ENCODE results near the gene CKS2. TPM values are rescaled to one million over a fixed set of nuclear protein-coding genes. Genes with fewer than 3 reads are reported as not detected.

Gene CKS2
- total RNA-seq, 1 experiment from 2014 or later: 299 TPM

GRCh38 chr9:89318123-89319014 lies 7.4 kb downstream of the CKS2 start, which contains the start of gene SECISBP2 (continued):
- TF ChIP-seq NFE2L1 (CRISPR knock-in tag; IDR thresholded peaks at IDR 0.05) (peak; percentile 31; the same call in 1 of the 2 replicates), ZNF416 (CRISPR knock-in tag; IDR thresholded peaks at IDR 0.05) (peak; percentile 93; the same call in 1 of the 2 replicates), AR (CRISPR knock-in tag; IDR thresholded peaks at IDR 0.05) (peak; percentile 81), ZNF671 (CRISPR knock-in tag; IDR thresholded peaks at IDR 0.05) (peak; percentile 79; the same call in 1 of the 2 replicates), ZNF423 (CRISPR knock-in tag; IDR thresholded peaks at IDR 0.05) (no peak), MXD4 (CRISPR knock-in tag; IDR thresholded peaks at IDR 0.05; ENCODE audit: borderline replicate concordance) (no peak), RELA (CRISPR knock-in tag; IDR thresholded peaks at IDR 0.05; ENCODE audit: borderline replicate concordance) (0 out of 2 replicates have a peak, but pooled peaks have one; percentile 54), ZNF219 (CRISPR knock-in tag; IDR thresholded peaks at IDR 0.05; ENCODE audit: borderline replicate concordance) (no peak), SMAD4 (CRISPR knock-in tag; IDR thresholded peaks at IDR 0.05) (no peak), ZNF281 (CRISPR knock-in tag; IDR thresholded peaks at IDR 0.05) (peak; percentile 63; the same call in 1 of the 2 replicates), SP1 (CRISPR knock-in tag; conservative IDR thresholded peaks at IDR 0.05) (peak; percentile 98), TEAD1 (CRISPR knock-in tag; IDR thresholded peaks at IDR 0.05) (peak; percentile 48), PRRX2 (CRISPR knock-in tag; IDR thresholded peaks at IDR 0.05) (peak; percentile 77), RORB (CRISPR knock-in tag; IDR thresholded peaks at IDR 0.05) (no peak), KAT7 (CRISPR knock-in tag; IDR thresholded peaks at IDR 0.05; ENCODE audit: borderline replicate concordance) (peak; percentile 91), CBFB (CRISPR knock-in tag; IDR thresholded peaks at IDR 0.05; ENCODE audit: low read depth) (peak; percentile 97), SOX15 (CRISPR knock-in tag; IDR thresholded peaks at IDR 0.05) (no peak), JAZF1 (CRISPR knock-in tag; IDR thresholded peaks at IDR 0.05) (no peak; the same call in 1 of the 2 replicates)
- TF ChIP-seq, protein P1, sequence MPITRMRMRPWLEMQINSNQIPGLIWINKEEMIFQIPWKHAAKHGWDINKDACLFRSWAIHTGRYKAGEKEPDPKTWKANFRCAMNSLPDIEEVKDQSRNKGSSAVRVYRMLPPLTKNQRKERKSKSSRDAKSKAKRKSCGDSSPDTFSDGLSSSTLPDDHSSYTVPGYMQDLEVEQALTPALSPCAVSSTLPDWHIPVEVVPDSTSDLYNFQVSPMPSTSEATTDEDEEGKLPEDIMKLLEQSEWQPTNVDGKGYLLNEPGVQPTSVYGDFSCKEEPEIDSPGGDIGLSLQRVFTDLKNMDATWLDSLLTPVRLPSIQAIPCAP (CRISPR knock-in tag; IDR thresholded peaks at IDR 0.05): 0 out of 2 replicates have a peak, but pooled peaks have one; percentile 45
- TF ChIP-seq, protein P2, sequence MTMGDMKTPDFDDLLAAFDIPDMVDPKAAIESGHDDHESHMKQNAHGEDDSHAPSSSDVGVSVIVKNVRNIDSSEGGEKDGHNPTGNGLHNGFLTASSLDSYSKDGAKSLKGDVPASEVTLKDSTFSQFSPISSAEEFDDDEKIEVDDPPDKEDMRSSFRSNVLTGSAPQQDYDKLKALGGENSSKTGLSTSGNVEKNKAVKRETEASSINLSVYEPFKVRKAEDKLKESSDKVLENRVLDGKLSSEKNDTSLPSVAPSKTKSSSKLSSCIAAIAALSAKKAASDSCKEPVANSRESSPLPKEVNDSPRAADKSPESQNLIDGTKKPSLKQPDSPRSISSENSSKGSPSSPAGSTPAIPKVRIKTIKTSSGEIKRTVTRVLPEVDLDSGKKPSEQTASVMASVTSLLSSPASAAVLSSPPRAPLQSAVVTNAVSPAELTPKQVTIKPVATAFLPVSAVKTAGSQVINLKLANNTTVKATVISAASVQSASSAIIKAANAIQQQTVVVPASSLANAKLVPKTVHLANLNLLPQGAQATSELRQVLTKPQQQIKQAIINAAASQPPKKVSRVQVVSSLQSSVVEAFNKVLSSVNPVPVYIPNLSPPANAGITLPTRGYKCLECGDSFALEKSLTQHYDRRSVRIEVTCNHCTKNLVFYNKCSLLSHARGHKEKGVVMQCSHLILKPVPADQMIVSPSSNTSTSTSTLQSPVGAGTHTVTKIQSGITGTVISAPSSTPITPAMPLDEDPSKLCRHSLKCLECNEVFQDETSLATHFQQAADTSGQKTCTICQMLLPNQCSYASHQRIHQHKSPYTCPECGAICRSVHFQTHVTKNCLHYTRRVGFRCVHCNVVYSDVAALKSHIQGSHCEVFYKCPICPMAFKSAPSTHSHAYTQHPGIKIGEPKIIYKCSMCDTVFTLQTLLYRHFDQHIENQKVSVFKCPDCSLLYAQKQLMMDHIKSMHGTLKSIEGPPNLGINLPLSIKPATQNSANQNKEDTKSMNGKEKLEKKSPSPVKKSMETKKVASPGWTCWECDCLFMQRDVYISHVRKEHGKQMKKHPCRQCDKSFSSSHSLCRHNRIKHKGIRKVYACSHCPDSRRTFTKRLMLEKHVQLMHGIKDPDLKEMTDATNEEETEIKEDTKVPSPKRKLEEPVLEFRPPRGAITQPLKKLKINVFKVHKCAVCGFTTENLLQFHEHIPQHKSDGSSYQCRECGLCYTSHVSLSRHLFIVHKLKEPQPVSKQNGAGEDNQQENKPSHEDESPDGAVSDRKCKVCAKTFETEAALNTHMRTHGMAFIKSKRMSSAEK (CRISPR knock-in tag; IDR thresholded peaks at IDR 0.05; ENCODE audit: borderline replicate concordance): no peak; the same call in 1 of the 2 replicates
- TF ChIP-seq, protein P3, sequence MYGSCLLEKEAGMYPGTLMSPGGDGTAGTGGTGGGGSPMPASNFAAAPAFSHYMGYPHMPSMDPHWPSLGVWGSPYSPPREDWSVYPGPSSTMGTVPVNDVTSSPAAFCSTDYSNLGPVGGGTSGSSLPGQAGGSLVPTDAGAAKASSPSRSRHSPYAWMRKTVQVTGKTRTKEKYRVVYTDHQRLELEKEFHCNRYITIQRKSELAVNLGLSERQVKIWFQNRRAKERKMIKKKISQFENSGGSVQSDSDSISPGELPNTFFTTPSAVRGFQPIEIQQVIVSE (CRISPR knock-in tag; IDR thresholded peaks at IDR 0.05; ENCODE audit: borderline replicate concordance): no peak
- TF ChIP-seq, protein P4, sequence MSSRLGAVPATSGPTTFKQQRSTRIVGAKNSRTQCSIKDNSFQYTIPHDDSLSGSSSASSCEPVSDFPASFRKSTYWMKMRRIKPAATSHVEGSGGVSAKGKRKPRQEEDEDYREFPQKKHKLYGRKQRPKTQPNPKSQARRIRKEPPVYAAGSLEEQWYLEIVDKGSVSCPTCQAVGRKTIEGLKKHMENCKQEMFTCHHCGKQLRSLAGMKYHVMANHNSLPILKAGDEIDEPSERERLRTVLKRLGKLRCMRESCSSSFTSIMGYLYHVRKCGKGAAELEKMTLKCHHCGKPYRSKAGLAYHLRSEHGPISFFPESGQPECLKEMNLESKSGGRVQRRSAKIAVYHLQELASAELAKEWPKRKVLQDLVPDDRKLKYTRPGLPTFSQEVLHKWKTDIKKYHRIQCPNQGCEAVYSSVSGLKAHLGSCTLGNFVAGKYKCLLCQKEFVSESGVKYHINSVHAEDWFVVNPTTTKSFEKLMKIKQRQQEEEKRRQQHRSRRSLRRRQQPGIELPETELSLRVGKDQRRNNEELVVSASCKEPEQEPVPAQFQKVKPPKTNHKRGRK (CRISPR knock-in tag; IDR thresholded peaks at IDR 0.05; ENCODE audit: borderline replicate concordance): no peak
- TF ChIP-seq, protein P5, sequence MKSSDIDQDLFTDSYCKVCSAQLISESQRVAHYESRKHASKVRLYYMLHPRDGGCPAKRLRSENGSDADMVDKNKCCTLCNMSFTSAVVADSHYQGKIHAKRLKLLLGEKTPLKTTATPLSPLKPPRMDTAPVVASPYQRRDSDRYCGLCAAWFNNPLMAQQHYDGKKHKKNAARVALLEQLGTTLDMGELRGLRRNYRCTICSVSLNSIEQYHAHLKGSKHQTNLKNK (CRISPR knock-in tag; IDR thresholded peaks at IDR 0.05): no peak
